ENCODE measurements around the gene DNASE1.

- TF ChIP-seq CTCF (IDR thresholded peaks at IDR 0.05) (no peak), POLR2A (IDR thresholded peaks at IDR 0.05) (no peak)
Observed at GRCh38 chr16:3661311-3661710, 6.8 kb downstream of the DNASE1 start.
